Measurements from ENCODE around the gene AK8. TPM values are rescaled to one million over a fixed set of nuclear protein-coding genes. Genes with fewer than 3 reads are reported as not detected.

AK8 gene
- total RNA-seq, 1 donor from 2014 or later: 2.1 TPM

- peak overlapping the region; percentile 75 for H3K27ac Mint-ChIP-seq
- no peak for TF ChIP-seq CTCF (IDR thresholded peaks at IDR 0.05; ENCODE audit: unreplicated experiment)
- no peaks in the 10 kb centered on the region for H3K9me3 Mint-ChIP-seq
- no peak for DNase-seq (ENCODE audit: low spot score in 2 of 2, unreplicated experiment in 2 of 2)
- peaks cover 44% of the 10 kb centered on the region for H3K4me1 Mint-ChIP-seq
- no peak overlapping the region for H3K4me3 Mint-ChIP-seq
- H3K27me3 Mint-ChIP-seq (ENCODE audit: low read depth): no peaks in the 10 kb centered on the region
- H3K36me3 Mint-ChIP-seq: no peaks in the 10 kb centered on the region
Observed at GRCh38 chr9:132806723-132807421, 71.2 kb downstream of the AK8 start.

GRCh38 chr9:132806306-132806705, 71.8 kb downstream of the AK8 start:
- Mint-ChIP-seq H3K4me3 (peak overlapping the region; percentile 43), H3K36me3 (no peaks in the 10 kb centered on the region), H3K9me3 (no peaks in the 10 kb centered on the region), H3K27ac (peak overlapping the region; percentile 75), H3K4me1 (peaks cover 44% of the 10 kb centered on the region), H3K27me3 (ENCODE audit: low read depth) (no peaks in the 10 kb centered on the region)
- DNase-seq (ENCODE audit: low spot score in 2 of 2, unreplicated experiment in 2 of 2): no peak
- no peak for TF ChIP-seq CTCF (IDR thresholded peaks at IDR 0.05; ENCODE audit: unreplicated experiment)

GRCh38 chr9:132804576-132805295, 73.3 kb downstream of the AK8 start:
- H3K4me1 Mint-ChIP-seq: peaks cover 44% of the 10 kb centered on the region
- H3K4me3 Mint-ChIP-seq: no peak overlapping the region
- H3K27ac Mint-ChIP-seq: no peak overlapping the region
- H3K27me3 Mint-ChIP-seq (ENCODE audit: low read depth): no peaks in the 10 kb centered on the region
- TF ChIP-seq CTCF (IDR thresholded peaks at IDR 0.05; ENCODE audit: unreplicated experiment): no peak
- DNase-seq (ENCODE audit: low spot score in 2 of 2, unreplicated experiment in 2 of 2): no peak
- H3K9me3 Mint-ChIP-seq: no peaks in the 10 kb centered on the region
- H3K36me3 Mint-ChIP-seq: no peaks in the 10 kb centered on the region

- peaks cover 3% of the 10 kb centered on the region for H3K27me3 Mint-ChIP-seq (ENCODE audit: low read depth)
- H3K4me1 Mint-ChIP-seq: peaks cover 38% of the 10 kb centered on the region
- no peak overlapping the region for H3K4me3 Mint-ChIP-seq
- no peaks in the 10 kb centered on the region for H3K36me3 Mint-ChIP-seq
- no peaks in the 10 kb centered on the region for H3K9me3 Mint-ChIP-seq
- H3K27ac Mint-ChIP-seq: no peak overlapping the region
- no peak for DNase-seq (ENCODE audit: low spot score in 2 of 2, unreplicated experiment in 2 of 2)
- no peak for TF ChIP-seq CTCF (IDR thresholded peaks at IDR 0.05; ENCODE audit: unreplicated experiment)
Observed at GRCh38 chr9:132802121-132802795, 75.8 kb downstream of the AK8 start.

- H3K27me3 Mint-ChIP-seq (ENCODE audit: low read depth): peaks cover 5% of the 10 kb centered on the region
- no peak for DNase-seq (ENCODE audit: low spot score in 2 of 2, unreplicated experiment in 2 of 2)
- H3K4me3 Mint-ChIP-seq: no peak overlapping the region
- H3K27ac Mint-ChIP-seq: no peak overlapping the region
- no peak for TF ChIP-seq CTCF (IDR thresholded peaks at IDR 0.05; ENCODE audit: unreplicated experiment)
- peaks cover 32% of the 10 kb centered on the region for H3K4me1 Mint-ChIP-seq
- no peaks in the 10 kb centered on the region for H3K9me3 Mint-ChIP-seq
- no peaks in the 10 kb centered on the region for H3K36me3 Mint-ChIP-seq
Observed at GRCh38 chr9:132801659-132802058, 76.4 kb downstream of the AK8 start.
